Right cardiac atrium (tissue), 5 donors: ENCODE measurements around the gene LARP4. TPM values are rescaled to one million over a fixed set of nuclear protein-coding genes. Genes with fewer than 3 reads are reported as not detected.
"Not testable (repeated sequence)": the region's sequence is repeated elsewhere in the genome, so short reads cannot be mapped to it uniquely, and the experiment has no call there.

Source experiments
- ATAC-seq, 2 donors: fragments of 200-7000 bp; cut with Tn5 transposase; one replicate each; pipeline versions ENCODE4 v1.8.0 to v1.9.1; 2020; ENCODE audit warnings: moderate library complexity in 2 of 2, mild to moderate bottlenecking in 1 of 2
- DNase-seq, 3 donors: peaks; one replicate each; pipeline ENCODE4 v3.0.0-alpha.2; 2020
- H3K27ac ChIP-seq: one replicate; pipeline ENCODE4 v1.5.1; 2013; ENCODE audit warnings: mild to moderate bottlenecking, low read length, control low read depth, moderate library complexity
- H3K27me3 ChIP-seq: one replicate; pipeline ENCODE4 v1.6.1; 2013; ENCODE audit not compliant: control insufficient read depth, insufficient read depth
- H3K4me1 ChIP-seq: one replicate; pipeline ENCODE4 v1.6.1; 2013; ENCODE audit warnings: low read length; ENCODE audit not compliant: control insufficient read depth, insufficient read depth
- H3K4me3 ChIP-seq: one replicate; pipeline ENCODE4 v1.5.1; 2013; ENCODE audit warnings: low read length, control low read depth
- H3K9me3 ChIP-seq: one replicate; pipeline ENCODE4 v1.6.1; 2013; ENCODE audit warnings: low read length; ENCODE audit not compliant: control insufficient read depth
- WGBS: extraction: QIAGEN DNeasy Blood & Tissue Kit; methylation state at CpG from one replicate; pipeline ENCODE4 v1.1.7; 2013; 5-methylcytosine and 5-hydroxymethylcytosine counted together
- intact Hi-C, 4 donors: fragments of 100-400 bp; cut with DNase I; formaldehyde crosslinking; loops; one replicate each; pipeline versions ENCODE4 v1.11.0 to v1.14.0; 2022 to 2023
- polyA plus RNA-seq: library from polyadenylated mRNA; stranded (reverse); fragments of 200-250 nt; gene quantifications from one replicate; pipeline ENCODE4 v1.2.3, GENCODE V29; 2013
- total RNA-seq, 4 donors: library from RNA; stranded (reverse); fragmentation: NEBNext Ultra II Directional; extraction: Animal tissue kit (Norgen Biotek cat#: 25700); gene quantifications; one replicate each; pipeline ENCODE4 v1.2.1, GENCODE V29; 2021
- donor health status: healthy with polysubstance abuse.
- donor health status: DM: no; HTN: yes; CAD: no.
- donor health status: DM: no; HTN: no; CAD: no.
- donor health status: DM: no; HTN: yes; CAD: no; lungs with severe emphysema.
- donor health status: DM: yes; HTN: yes; CAD: no.

LARP4 gene
- total and polyA plus RNA-seq, 5 donors, result 12.3 to 75.4 (median 60.7) TPM

GRCh38 chr12:50514526-50515276 lies 114.0 kb downstream of the LARP4 start:
- ATAC-seq, result no peak
- Histone ChIP-seq H3K27ac (no peak overlapping the region), H3K27me3 (no peaks in the 10 kb centered on the region), H3K4me3 (no peak overlapping the region), H3K9me3 (no peaks in the 10 kb centered on the region), H3K4me1 (peaks cover 7% of the 10 kb centered on the region)
- intact Hi-C loops, result no loop called here
- no peak for DNase-seq
- WGBS, result 83% methylated on average over 4 of the region's 4 CpGs

- Histone ChIP-seq H3K4me1 (peaks cover 7% of the 10 kb centered on the region), H3K27me3 (no peaks in the 10 kb centered on the region), H3K4me3 (no peak overlapping the region), H3K27ac (no peak overlapping the region), H3K9me3 (no peaks in the 10 kb centered on the region)
- WGBS, result 52% methylated on average over 2 of the region's 2 CpGs
- ATAC-seq (peak in 1 of 2 donors; percentile 32), DNase-seq (no peak)
- intact Hi-C loops, result no loop called here
These were observed 114.9 kb downstream of the LARP4 start for GRCh38 chr12:50515587-50515986.

- DNase-seq (no peak), ATAC-seq (peak; percentile 53 to 54)
- Histone ChIP-seq H3K4me1 (peaks cover 7% of the 10 kb centered on the region), H3K27me3 (no peaks in the 10 kb centered on the region), H3K4me3 (no peak overlapping the region), H3K27ac (no peak overlapping the region), H3K9me3 (no peaks in the 10 kb centered on the region)
- intact Hi-C loops, result no loop called here
- 36% methylated on average over 3 of the region's 3 CpGs for WGBS
These were observed 116.8 kb downstream of the LARP4 start for GRCh38 chr12:50517421-50518048.

GRCh38 chr12:50518090-50518489 lies 117.4 kb downstream of the LARP4 start:
- Histone ChIP-seq H3K9me3 (no peaks in the 10 kb centered on the region), H3K27ac (no peak overlapping the region), H3K4me1 (peaks cover 7% of the 10 kb centered on the region), H3K27me3 (no peaks in the 10 kb centered on the region), H3K4me3 (no peak overlapping the region)
- 90% methylated on average over 11 of the region's 11 CpGs for WGBS
- no peak for DNase-seq
- no peak for ATAC-seq
- intact Hi-C loops, result no loop called here

- Histone ChIP-seq H3K4me1 (peaks cover 7% of the 10 kb centered on the region), H3K27me3 (no peaks in the 10 kb centered on the region), H3K4me3 (no peak overlapping the region), H3K27ac (no peak overlapping the region), H3K9me3 (no peaks in the 10 kb centered on the region)
- 94% methylated on average over 1 of the region's 1 CpG for WGBS
- no peak for ATAC-seq
- DNase-seq, result no peak
- intact Hi-C loops, result no loop called here
These were observed 118.7 kb downstream of the LARP4 start for GRCh38 chr12:50519353-50519752.

GRCh38 chr12:50520416-50521207 lies 119.9 kb downstream of the LARP4 start:
- WGBS, result 43% methylated on average over 8 of the region's 8 CpGs
- DNase-seq (no peak), ATAC-seq (peak in 1 of 2 donors; percentile 13)
- Histone ChIP-seq H3K27ac (no peak overlapping the region), H3K4me3 (no peak overlapping the region), H3K27me3 (no peaks in the 10 kb centered on the region), H3K4me1 (peaks cover 5% of the 10 kb centered on the region), H3K9me3 (no peaks in the 10 kb centered on the region)
- intact Hi-C loops, result no loop called here

GRCh38 chr12:50521781-50522180 lies 121.1 kb downstream of the LARP4 start:
- H3K9me3 ChIP-seq, DNase-seq, intact Hi-C loops, H3K27ac ChIP-seq, H3K4me1 ChIP-seq, H3K27me3 ChIP-seq, H3K4me3 ChIP-seq, ATAC-seq: not testable (repeated sequence)
- 99% methylated on average over 4 of the region's 4 CpGs for WGBS

- ATAC-seq (no peak), DNase-seq (no peak)
- WGBS, result 96% methylated on average over 1 of the region's 1 CpG
- H3K4me1 ChIP-seq, result peaks cover 3% of the 10 kb centered on the region
- intact Hi-C loops, result no loop called here
- H3K4me3 ChIP-seq, result no peak overlapping the region
- no peaks in the 10 kb centered on the region for H3K27me3 ChIP-seq
- no peaks in the 10 kb centered on the region for H3K9me3 ChIP-seq
- H3K27ac ChIP-seq, result no peak overlapping the region
These were observed 123.1 kb downstream of the LARP4 start for GRCh38 chr12:50523772-50524171.

GRCh38 chr12:50524621-50525020 lies 123.9 kb downstream of the LARP4 start:
- intact Hi-C loops, result no loop called here
- DNase-seq, result no peak
- no peak for ATAC-seq
- no peak overlapping the region for H3K27ac ChIP-seq
- WGBS, result 100% methylated on average over 2 of the region's 2 CpGs
- H3K27me3 ChIP-seq, result no peaks in the 10 kb centered on the region
- no peak overlapping the region for H3K4me3 ChIP-seq
- H3K9me3 ChIP-seq, result no peaks in the 10 kb centered on the region
- H3K4me1 ChIP-seq, result peaks cover 3% of the 10 kb centered on the region

- DNase-seq (no peak), ATAC-seq (no peak)
- H3K9me3 ChIP-seq, result no peaks in the 10 kb centered on the region
- WGBS, result 94% methylated on average over 2 of the region's 2 CpGs
- H3K27ac ChIP-seq, result no peak overlapping the region
- intact Hi-C loops, result no loop called here
- H3K27me3 ChIP-seq, result no peaks in the 10 kb centered on the region
- no peak overlapping the region for H3K4me3 ChIP-seq
- peaks cover 3% of the 10 kb centered on the region for H3K4me1 ChIP-seq
These were observed 124.7 kb downstream of the LARP4 start for GRCh38 chr12:50525422-50525821.

- ATAC-seq (no peak), DNase-seq (no peak)
- Histone ChIP-seq H3K27ac (no peak overlapping the region), H3K4me3 (no peak overlapping the region), H3K27me3 (no peaks in the 10 kb centered on the region), H3K9me3 (no peaks in the 10 kb centered on the region), H3K4me1 (peaks cover 5% of the 10 kb centered on the region)
- intact Hi-C loops, result no loop called here
- WGBS, result 96% methylated on average over 5 of the region's 5 CpGs
These were observed 126.7 kb downstream of the LARP4 start for GRCh38 chr12:50527359-50527726.
